GM12801 (cell line): Measurements from ENCODE around the gene TCF3.

Experiments
- CTCF ChIP-seq: IDR thresholded peaks from one replicate; pipeline ENCODE4 v1.5.1; 2011; ENCODE audit warnings: control low read depth; ENCODE audit not compliant: insufficient read length; ENCODE audit errors: extremely low read depth

The TCF3 gene

GRCh38 chr19:1575323-1576241 lies 76.8 kb downstream of the TCF3 start:
- TF ChIP-seq CTCF: no peak

- TF ChIP-seq CTCF: no peak
Measured at GRCh38 chr19:1574354-1575136, 77.9 kb downstream of the TCF3 start.

- TF ChIP-seq CTCF: no peak
Measured at GRCh38 chr19:1572795-1573194, 79.6 kb downstream of the TCF3 start.

GRCh38 chr19:1571358-1571757 lies 81.1 kb downstream of the TCF3 start:
- no peak for TF ChIP-seq CTCF

- no peak for TF ChIP-seq CTCF
Measured at GRCh38 chr19:1570836-1571235, 81.6 kb downstream of the TCF3 start.

GRCh38 chr19:1569997-1570396 lies 82.4 kb downstream of the TCF3 start:
- no peak for TF ChIP-seq CTCF

- no peak for TF ChIP-seq CTCF
Measured at GRCh38 chr19:1568320-1569019, 83.9 kb downstream of the TCF3 start, which contains the start of gene MEX3D. Gene MEX3D (minus strand): TSS chr19:1568325. CDS start chr19:1568058, 267 bp downstream.
